ENCODE data around the gene EPHB1. TPM values are rescaled to one million over a fixed set of nuclear protein-coding genes. Genes with fewer than 3 reads are reported as not detected.

Gene EPHB1
- total RNA-seq, 4 donors from 2014 or later, result 2.6 to 5.3 (median 3.1) TPM; not detected in 1

GRCh38 chr3:135191708-135192107 is 396.6 kb downstream of the EPHB1 start:
- H3K27me3 ChIP-seq, result no peaks in the 10 kb centered on the region
- no peaks in the 10 kb centered on the region for H3K36me3 ChIP-seq
- no peak for TF ChIP-seq POLR2A (IDR thresholded peaks at IDR 0.05)
- TF ChIP-seq CTCF (IDR thresholded peaks at IDR 0.05), result no peak
- DNase-seq, result no peak
- H3K9me3 ChIP-seq, result no peaks in the 10 kb centered on the region
- intact Hi-C loops (cut with DNase I; ENCODE audit: low total_unique reads), result no loop called here
- H3K4me3 ChIP-seq, result no peak overlapping the region
- H3K4me1 ChIP-seq, result no peaks in the 10 kb centered on the region
- no peak overlapping the region for H3K27ac ChIP-seq

- TF ChIP-seq CTCF (IDR thresholded peaks at IDR 0.05), result no peak
- no peak for TF ChIP-seq POLR2A (IDR thresholded peaks at IDR 0.05)
- H3K27ac ChIP-seq, result no peak overlapping the region
- no peaks in the 10 kb centered on the region for H3K9me3 ChIP-seq
- DNase-seq, result no peak
- H3K4me1 ChIP-seq, result no peaks in the 10 kb centered on the region
- no peak overlapping the region for H3K4me3 ChIP-seq
- H3K27me3 ChIP-seq, result no peaks in the 10 kb centered on the region
- intact Hi-C loops (cut with DNase I; ENCODE audit: low total_unique reads), result no loop called here
- H3K36me3 ChIP-seq, result no peaks in the 10 kb centered on the region
Measured at GRCh38 chr3:135192929-135193328, 397.9 kb downstream of the EPHB1 start.

- intact Hi-C loops (cut with DNase I; ENCODE audit: low total_unique reads), result no loop called here
- no peaks in the 10 kb centered on the region for H3K27me3 ChIP-seq
- H3K27ac ChIP-seq, result no peak overlapping the region
- no peak for DNase-seq
- no peak overlapping the region for H3K4me3 ChIP-seq
- TF ChIP-seq POLR2A (IDR thresholded peaks at IDR 0.05) (no peak), CTCF (IDR thresholded peaks at IDR 0.05) (no peak)
- H3K4me1 ChIP-seq, result no peaks in the 10 kb centered on the region
- H3K36me3 ChIP-seq, result no peaks in the 10 kb centered on the region
- no peaks in the 10 kb centered on the region for H3K9me3 ChIP-seq
Measured at GRCh38 chr3:135197246-135197645, 402.2 kb downstream of the EPHB1 start.

- H3K4me1 ChIP-seq, result no peaks in the 10 kb centered on the region
- no peaks in the 10 kb centered on the region for H3K27me3 ChIP-seq
- H3K27ac ChIP-seq, result no peak overlapping the region
- intact Hi-C loops (cut with DNase I; ENCODE audit: low total_unique reads), result no loop called here
- no peak overlapping the region for H3K4me3 ChIP-seq
- no peaks in the 10 kb centered on the region for H3K36me3 ChIP-seq
- no peak for TF ChIP-seq CTCF (IDR thresholded peaks at IDR 0.05)
- no peak for TF ChIP-seq POLR2A (IDR thresholded peaks at IDR 0.05)
- DNase-seq, result no peak
- no peaks in the 10 kb centered on the region for H3K9me3 ChIP-seq
Measured at GRCh38 chr3:135197856-135198255, 402.8 kb downstream of the EPHB1 start.

GRCh38 chr3:135199137-135199536 is 404.1 kb downstream of the EPHB1 start:
- no peak overlapping the region for H3K4me3 ChIP-seq
- H3K36me3 ChIP-seq, result no peaks in the 10 kb centered on the region
- H3K9me3 ChIP-seq, result no peaks in the 10 kb centered on the region
- TF ChIP-seq POLR2A (IDR thresholded peaks at IDR 0.05) (no peak), CTCF (IDR thresholded peaks at IDR 0.05) (no peak)
- H3K4me1 ChIP-seq, result no peaks in the 10 kb centered on the region
- no peak overlapping the region for H3K27ac ChIP-seq
- intact Hi-C loops (cut with DNase I; ENCODE audit: low total_unique reads), result no loop called here
- no peaks in the 10 kb centered on the region for H3K27me3 ChIP-seq
- DNase-seq, result no peak

All from uterus (tissue), 4 donors.